HG03175 (cell line): ENCODE data around the gene GATAD2A.

Source experiments
- ATAC-seq: cut with Tn5 transposase; IDR thresholded peaks from one replicate; pipeline ENCODE4 v1.9.1; 2021; ENCODE audit warnings: mild to moderate bottlenecking, moderate library complexity; ENCODE audit not compliant: unreplicated experiment

The GATAD2A gene

DNA sequence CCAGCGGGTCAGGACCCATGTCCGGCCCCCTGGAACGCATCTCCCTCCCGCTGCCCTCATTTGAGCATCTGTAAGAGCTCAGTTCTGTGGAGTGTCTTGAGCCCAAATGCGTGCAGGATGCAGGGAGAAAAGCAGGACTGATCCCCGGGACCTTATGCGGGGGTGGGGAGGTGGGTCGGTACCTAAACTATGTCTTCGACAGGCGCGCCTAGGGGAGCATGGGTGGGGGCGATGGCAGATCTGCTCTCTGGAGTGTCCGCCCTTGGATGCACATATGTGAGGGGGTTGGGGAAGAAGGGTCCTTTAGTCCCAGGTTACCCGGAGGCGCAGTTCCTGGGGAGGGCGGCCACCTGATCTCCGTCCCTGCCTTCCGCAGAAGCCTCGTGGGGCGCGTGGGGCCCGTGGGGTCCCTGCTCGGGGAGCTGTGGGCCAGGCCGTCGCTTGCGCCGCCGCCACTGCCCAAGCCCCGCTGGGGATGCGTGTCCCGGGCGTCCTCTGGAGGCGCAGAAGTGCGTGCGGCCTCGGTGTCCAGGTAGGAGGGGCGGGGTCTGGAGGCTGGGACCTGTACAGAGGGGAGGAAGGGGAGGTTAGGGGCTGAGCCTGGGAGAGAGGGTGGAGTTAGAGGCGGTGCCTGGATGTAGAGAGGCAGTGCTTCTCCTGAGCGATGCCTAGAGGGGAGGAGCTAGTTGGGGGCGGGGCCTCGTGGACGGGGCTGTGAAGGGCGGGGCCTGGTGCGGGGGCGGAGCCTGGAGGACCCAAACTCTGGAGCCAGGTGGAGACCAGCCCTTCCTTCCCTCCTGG, 135.4 kb downstream of the GATAD2A start:
- no peak for ATAC-seq

DNA sequence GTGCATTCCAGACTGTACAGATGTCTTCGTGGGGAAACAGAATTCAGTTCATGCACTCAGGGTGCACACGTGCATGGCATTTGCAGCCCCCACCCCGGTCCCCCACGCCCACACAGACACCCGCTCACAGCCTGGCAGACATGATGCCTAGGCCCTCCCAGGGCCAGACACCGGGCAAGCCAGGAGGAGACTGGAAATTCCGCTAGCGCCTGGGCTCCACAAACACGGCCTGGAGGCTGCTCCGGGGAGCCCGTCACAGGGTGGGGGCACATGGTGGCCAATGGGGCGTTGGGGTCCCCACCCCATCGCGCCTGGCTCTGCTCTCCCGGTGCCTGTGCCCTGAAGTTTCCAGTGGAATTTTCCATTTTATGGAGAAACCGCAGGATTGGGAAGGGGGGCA, 136.1 kb downstream of the GATAD2A start:
- no peak for ATAC-seq

- ATAC-seq = no peak
Observed at GRCh38 chr19:19542507-19542906, 137.0 kb downstream of the GATAD2A start.

DNA sequence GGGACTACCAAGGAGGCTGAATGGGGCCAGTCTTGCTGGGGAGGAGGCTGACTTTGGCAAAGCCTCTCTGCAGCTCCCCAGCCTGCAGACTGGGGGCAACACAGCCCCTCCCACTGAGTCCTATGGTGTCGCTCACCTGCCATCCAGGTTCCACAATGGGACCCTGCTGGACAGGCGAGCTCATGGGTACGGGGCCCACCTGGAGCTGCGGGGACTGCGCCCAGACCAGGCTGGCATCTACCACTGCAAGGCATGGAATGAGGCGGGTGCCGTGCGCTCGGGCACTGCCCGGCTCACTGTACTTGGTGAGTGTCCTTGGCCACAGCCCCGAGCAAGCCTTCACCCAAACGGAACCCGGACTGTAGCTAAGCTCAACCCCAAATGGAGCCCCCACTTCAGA, 137.6 kb downstream of the GATAD2A start:
- no peak for ATAC-seq

GRCh38 chr19:19543640-19544039, 138.2 kb downstream of the GATAD2A start:
- ATAC-seq = no peak

DNA sequence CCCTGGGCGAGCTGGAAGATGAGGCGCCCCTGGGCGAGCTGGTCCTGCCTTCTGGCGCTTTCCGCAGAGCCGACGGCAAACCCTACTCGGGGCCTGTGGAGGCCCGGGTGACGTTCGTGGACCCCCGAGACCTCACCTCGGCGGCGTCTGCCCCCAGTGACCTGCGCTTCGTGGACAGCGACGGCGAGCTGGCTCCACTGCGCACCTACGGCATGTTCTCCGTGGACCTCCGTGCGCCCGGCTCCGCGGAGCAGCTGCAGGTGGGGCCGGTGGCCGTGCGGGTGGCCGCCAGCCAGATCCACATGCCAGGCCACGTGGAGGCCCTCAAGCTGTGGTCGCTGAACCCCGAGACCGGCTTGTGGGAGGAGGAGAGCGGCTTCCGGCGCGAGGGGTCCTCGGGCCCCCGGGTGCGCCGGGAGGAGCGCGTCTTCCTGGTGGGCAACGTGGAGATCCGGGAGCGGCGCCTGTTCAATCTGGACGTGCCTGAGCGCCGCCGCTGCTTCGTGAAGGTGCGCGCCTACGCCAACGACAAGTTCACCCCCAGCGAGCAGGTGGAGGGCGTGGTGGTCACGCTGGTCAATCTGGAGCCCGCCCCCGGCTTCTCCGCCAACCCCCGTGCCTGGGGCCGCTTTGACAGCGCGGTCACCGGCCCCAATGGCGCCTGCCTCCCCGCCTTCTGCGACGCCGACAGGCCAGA, 138.9 kb downstream of the GATAD2A start:
- ATAC-seq = no peak

- no peak for ATAC-seq
Observed at GRCh38 chr19:19544954-19545591, 139.6 kb downstream of the GATAD2A start.

- no peak for ATAC-seq
Observed at GRCh38 chr19:19545707-19546106, 140.2 kb downstream of the GATAD2A start.

- no peak for ATAC-seq
Observed at GRCh38 chr19:19546751-19547162, 141.3 kb downstream of the GATAD2A start.

DNA sequence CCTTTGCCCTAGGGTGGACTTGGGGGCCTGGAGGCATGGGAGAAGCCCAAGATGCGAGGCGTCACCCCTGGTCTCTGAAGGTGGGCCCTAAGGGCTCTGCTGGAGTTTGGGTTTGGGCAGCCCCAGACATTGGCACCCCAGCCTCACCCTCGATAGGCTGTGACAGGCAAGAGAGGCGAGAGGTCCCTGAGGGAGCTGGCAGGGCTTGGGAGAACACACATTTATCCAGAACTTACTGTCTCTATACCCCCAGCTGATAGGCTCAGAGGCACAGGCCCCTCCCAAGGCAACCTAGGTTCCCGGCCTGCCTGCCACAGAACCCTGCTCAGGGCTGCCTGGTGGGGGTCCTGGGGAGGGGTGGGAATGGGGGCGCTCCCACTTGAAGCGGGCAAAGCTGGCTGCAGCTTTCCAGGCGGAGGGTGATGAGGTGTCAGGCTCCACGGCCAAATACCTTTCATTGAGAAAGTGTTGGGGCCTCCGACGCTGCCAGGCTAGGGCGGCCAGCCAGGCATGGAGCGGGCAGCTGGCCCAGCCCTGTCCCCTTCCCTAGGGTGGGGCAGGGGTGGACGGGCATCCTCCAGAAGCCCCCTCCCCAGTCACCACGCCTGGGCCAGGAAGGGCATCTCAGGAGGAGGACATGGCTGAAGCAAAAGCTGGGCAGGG, 142.3 kb downstream of the GATAD2A start:
- ATAC-seq = no peak

DNA sequence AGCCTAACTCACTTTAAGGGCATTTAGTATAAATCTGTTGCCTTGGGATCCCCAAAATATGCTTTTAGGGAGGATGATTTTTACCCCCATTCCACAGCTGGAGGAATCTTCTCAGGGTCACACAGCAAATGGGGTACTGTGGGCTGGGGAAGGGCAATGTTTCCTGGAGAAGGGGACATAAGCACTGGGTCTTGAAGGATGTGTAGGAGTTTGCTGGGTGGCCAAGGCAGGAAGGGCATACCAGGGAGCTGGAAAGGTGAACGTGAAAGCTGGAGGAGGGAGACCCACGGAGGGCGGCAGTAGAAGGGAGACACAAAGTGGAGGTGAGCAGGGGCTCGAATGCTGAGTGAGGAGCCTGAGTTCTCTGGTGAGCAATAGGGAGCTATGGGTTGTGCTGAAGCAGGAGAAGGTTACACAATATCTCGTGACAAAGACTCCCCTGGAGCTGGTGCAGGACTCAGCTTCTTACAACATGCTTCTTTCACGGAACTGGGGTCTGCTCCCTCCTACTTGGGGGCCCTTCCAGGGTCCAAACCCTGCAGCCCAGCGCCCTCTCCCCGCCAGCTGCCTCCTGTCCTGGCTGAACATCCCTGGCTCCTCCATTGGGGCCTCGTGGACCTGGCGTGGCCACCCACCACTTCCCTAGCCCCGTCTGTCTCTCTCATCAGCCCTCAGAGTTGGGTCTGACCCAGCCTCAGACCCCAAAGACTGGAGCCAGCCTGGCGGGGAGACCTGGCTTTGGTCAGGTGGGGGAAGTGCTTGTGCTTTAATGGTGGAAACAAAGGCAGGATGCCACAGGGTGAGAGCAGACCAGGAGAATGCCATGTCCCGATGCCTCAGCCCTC, 143.7 kb downstream of the GATAD2A start:
- no peak for ATAC-seq

- ATAC-seq = no peak
Observed at GRCh38 chr19:19549804-19550464, 144.5 kb downstream of the GATAD2A start.

DNA sequence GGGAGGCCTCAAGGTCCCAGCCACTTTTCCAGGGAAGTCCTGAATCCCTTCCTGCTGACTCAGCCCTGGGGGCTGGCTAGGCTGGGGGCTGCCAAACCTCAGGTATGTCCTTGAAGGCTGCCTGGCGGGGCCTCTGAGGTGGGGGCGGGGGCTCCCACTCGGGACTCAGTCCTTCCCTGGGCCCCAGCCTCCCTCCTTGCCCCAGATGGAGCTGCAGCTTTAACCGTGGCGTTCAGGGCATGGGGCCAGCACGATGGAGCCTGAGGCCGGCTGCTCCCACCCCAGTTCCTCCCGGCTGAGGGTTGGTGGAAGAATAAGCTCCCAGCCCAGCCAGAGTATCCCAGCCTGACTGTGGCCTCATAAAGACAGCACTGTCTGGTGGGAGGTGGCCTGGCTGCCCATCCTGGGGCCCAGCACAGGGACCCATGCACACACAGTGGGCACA, 145.0 kb downstream of the GATAD2A start:
- ATAC-seq = no peak

- ATAC-seq = no peak
Observed at GRCh38 chr19:19550972-19551852, 145.7 kb downstream of the GATAD2A start.

- no peak for ATAC-seq
Observed at GRCh38 chr19:19551853-19552192, 146.3 kb downstream of the GATAD2A start.

- no peak for ATAC-seq
Observed at GRCh38 chr19:19552798-19553197, 147.3 kb downstream of the GATAD2A start.

GRCh38 chr19:19553670-19554069, 148.2 kb downstream of the GATAD2A start:
- ATAC-seq = no peak

GRCh38 chr19:19554074-19555023, 148.9 kb downstream of the GATAD2A start:
- ATAC-seq = no peak
